Measurements from ENCODE around the gene HGFAC.

DNA sequence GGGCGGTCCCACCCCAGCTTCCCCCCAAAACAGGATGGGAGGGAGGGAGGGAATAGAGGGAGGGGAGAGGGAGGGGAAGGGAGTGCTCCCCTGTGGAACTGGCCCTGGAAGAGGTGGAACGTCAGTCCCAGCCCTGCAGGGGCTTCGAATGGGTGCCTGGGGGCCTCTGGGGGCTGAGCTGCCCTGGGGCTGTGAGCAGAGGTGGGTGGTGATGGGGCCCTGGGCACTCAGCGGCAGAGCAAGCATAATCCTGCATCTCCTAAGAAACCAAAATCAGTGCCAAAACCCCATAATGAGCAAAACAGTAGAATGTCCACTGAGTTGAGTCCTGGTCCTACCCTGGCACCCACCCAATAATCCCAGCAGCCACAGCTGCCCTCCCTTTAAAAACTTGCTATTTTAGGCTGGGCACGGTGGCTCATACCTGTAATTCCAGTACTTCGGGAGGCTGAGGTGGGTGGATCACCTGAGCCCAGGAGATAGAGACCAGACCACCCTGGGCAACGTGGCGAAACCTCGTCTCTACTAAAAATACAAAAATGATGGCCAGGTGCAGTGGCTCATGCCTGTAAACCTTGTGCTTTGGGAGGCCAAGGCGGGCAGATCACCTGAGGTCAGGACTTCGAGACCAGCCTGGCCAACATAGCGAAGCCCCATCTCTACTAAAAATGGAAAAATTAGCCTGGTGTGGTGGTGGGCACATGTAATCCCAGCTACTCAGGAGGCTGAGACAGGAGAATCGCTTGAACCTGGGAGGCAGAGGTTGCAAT is 32.4 kb downstream of the HGFAC start:
- TF ChIP-seq, protein P1, sequence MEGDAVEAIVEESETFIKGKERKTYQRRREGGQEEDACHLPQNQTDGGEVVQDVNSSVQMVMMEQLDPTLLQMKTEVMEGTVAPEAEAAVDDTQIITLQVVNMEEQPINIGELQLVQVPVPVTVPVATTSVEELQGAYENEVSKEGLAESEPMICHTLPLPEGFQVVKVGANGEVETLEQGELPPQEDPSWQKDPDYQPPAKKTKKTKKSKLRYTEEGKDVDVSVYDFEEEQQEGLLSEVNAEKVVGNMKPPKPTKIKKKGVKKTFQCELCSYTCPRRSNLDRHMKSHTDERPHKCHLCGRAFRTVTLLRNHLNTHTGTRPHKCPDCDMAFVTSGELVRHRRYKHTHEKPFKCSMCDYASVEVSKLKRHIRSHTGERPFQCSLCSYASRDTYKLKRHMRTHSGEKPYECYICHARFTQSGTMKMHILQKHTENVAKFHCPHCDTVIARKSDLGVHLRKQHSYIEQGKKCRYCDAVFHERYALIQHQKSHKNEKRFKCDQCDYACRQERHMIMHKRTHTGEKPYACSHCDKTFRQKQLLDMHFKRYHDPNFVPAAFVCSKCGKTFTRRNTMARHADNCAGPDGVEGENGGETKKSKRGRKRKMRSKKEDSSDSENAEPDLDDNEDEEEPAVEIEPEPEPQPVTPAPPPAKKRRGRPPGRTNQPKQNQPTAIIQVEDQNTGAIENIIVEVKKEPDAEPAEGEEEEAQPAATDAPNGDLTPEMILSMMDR (IDR thresholded peaks at IDR 0.05): no peak
- TF ChIP-seq POLR2A (IDR thresholded peaks at IDR 0.05) (no peak), EP300 (IDR thresholded peaks at IDR 0.05) (no peak)

All from upper lobe of left lung (tissue), 4 donors.